ENCODE results near the gene TMCC3. TPM values are rescaled to one million over a fixed set of nuclear protein-coding genes. Genes with fewer than 3 reads are reported as not detected.

The TMCC3 gene
- total and polyA plus RNA-seq, 9 of the 15 experiments (the other 6 are each of a cell fraction or from before 2014, with no cell fraction given), result not detected

DNA sequence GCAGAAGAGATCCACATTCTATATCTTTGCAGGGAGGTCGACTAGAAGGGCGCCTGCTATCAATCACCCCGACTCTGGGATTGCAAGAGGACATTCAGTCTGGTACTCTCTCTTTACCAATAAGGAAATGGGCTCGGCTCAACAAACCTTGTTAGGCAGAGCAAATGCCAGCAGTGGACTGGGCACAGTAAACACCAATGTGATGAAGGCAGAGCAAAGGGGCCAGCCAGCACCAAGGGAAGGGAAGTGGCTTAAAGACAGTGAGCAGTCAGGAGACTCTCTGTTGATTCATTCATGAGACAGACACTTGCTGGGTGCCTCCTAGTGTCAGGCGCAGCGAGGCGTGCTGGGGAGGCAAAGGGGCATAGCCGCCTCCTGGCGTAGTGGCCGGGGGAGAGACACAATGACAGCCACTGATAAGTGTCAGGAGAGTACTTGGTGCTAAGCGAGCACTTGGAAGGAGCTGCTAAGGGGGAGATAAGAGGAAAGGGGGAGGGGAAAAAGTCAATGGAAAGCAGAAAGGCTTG lies 34.1 kb downstream of the TMCC3 start (continued):
- TF ChIP-seq, protein P1, sequence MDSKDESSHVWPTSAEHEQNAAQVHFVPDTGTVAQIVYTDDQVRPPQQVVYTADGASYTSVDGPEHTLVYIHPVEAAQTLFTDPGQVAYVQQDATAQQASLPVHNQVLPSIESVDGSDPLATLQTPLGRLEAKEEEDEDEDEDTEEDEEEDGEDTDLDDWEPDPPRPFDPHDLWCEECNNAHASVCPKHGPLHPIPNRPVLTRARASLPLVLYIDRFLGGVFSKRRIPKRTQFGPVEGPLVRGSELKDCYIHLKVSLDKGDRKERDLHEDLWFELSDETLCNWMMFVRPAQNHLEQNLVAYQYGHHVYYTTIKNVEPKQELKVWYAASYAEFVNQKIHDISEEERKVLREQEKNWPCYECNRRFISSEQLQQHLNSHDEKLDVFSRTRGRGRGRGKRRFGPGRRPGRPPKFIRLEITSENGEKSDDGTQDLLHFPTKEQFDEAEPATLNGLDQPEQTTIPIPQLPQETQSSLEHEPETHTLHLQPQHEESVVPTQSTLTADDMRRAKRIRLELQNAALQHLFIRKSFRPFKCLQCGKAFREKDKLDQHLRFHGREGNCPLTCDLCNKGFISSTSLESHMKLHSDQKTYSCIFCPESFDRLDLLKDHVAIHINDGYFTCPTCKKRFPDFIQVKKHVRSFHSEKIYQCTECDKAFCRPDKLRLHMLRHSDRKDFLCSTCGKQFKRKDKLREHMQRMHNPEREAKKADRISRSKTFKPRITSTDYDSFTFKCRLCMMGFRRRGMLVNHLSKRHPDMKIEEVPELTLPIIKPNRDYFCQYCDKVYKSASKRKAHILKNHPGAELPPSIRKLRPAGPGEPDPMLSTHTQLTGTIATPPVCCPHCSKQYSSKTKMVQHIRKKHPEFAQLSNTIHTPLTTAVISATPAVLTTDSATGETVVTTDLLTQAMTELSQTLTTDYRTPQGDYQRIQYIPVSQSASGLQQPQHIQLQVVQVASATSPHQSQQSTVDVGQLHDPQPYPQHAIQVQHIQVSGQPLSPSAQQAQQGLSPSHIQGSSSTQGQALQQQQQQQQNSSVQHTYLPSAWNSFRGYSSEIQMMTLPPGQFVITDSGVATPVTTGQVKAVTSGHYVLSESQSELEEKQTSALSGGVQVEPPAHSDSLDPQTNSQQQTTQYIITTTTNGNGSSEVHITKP (IDR thresholded peaks at IDR 0.05; ENCODE audit: partially characterized antibody), result no peak
- TF ChIP-seq NFIX (CRISPR knock-in tag; IDR thresholded peaks at IDR 0.05; ENCODE audit: low read depth) (no peak), ZNF76 (CRISPR knock-in tag; IDR thresholded peaks at IDR 0.05; ENCODE audit: borderline replicate concordance) (no peak), MCM7 (IDR thresholded peaks at IDR 0.05) (no peak), OTX1 (CRISPR knock-in tag; IDR thresholded peaks at IDR 0.05) (no peak), ZNF184 (CRISPR knock-in tag; IDR thresholded peaks at IDR 0.05) (no peak), JUN (IDR thresholded peaks at IDR 0.05; ENCODE audit: borderline replicate concordance, low read depth, low read length) (no peak), JUN (CRISPR knock-in tag; IDR thresholded peaks at IDR 0.05; ENCODE audit: borderline replicate concordance) (no peak), HDAC3 (IDR thresholded peaks at IDR 0.05; ENCODE audit: borderline replicate concordance, partially characterized antibody) (peak; percentile 51), ZNF589 (CRISPR knock-in tag; IDR thresholded peaks at IDR 0.05; ENCODE audit: low read depth) (no peak), SMARCA5 (IDR thresholded peaks at IDR 0.05) (peak; percentile 47; the same call in 1 of the 2 replicates), RBM39 (optimal IDR thresholded peaks at IDR 0.05; ENCODE audit: low read depth, low read length) (no peak), SAFB (IDR thresholded peaks at IDR 0.05; ENCODE audit: borderline replicate concordance, low read depth, low read length) (no peak), BRF1 (IDR thresholded peaks at IDR 0.05; ENCODE audit: borderline replicate concordance, extremely low read depth, insufficient read length) (no peak), CTBP1 (IDR thresholded peaks at IDR 0.05; ENCODE audit: borderline replicate concordance) (peak; percentile 23; the same call in 1 of the 2 replicates)
- TF ChIP-seq, protein P2, sequence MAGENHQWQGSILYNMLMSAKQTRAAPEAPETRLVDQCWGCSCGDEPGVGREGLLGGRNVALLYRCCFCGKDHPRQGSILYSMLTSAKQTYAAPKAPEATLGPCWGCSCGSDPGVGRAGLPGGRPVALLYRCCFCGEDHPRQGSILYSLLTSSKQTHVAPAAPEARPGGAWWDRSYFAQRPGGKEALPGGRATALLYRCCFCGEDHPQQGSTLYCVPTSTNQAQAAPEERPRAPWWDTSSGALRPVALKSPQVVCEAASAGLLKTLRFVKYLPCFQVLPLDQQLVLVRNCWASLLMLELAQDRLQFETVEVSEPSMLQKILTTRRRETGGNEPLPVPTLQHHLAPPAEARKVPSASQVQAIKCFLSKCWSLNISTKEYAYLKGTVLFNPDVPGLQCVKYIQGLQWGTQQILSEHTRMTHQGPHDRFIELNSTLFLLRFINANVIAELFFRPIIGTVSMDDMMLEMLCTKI (IDR thresholded peaks at IDR 0.05; ENCODE audit: partially characterized antibody), result no peak
- TF ChIP-seq, protein P3, sequence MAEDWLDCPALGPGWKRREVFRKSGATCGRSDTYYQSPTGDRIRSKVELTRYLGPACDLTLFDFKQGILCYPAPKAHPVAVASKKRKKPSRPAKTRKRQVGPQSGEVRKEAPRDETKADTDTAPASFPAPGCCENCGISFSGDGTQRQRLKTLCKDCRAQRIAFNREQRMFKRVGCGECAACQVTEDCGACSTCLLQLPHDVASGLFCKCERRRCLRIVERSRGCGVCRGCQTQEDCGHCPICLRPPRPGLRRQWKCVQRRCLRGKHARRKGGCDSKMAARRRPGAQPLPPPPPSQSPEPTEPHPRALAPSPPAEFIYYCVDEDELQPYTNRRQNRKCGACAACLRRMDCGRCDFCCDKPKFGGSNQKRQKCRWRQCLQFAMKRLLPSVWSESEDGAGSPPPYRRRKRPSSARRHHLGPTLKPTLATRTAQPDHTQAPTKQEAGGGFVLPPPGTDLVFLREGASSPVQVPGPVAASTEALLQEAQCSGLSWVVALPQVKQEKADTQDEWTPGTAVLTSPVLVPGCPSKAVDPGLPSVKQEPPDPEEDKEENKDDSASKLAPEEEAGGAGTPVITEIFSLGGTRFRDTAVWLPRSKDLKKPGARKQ (CRISPR knock-in tag; IDR thresholded peaks at IDR 0.05), result no peak
- TF ChIP-seq, protein P4, sequence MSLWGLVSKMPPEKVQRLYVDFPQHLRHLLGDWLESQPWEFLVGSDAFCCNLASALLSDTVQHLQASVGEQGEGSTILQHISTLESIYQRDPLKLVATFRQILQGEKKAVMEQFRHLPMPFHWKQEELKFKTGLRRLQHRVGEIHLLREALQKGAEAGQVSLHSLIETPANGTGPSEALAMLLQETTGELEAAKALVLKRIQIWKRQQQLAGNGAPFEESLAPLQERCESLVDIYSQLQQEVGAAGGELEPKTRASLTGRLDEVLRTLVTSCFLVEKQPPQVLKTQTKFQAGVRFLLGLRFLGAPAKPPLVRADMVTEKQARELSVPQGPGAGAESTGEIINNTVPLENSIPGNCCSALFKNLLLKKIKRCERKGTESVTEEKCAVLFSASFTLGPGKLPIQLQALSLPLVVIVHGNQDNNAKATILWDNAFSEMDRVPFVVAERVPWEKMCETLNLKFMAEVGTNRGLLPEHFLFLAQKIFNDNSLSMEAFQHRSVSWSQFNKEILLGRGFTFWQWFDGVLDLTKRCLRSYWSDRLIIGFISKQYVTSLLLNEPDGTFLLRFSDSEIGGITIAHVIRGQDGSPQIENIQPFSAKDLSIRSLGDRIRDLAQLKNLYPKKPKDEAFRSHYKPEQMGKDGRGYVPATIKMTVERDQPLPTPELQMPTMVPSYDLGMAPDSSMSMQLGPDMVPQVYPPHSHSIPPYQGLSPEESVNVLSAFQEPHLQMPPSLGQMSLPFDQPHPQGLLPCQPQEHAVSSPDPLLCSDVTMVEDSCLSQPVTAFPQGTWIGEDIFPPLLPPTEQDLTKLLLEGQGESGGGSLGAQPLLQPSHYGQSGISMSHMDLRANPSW (CRISPR knock-in tag; IDR thresholded peaks at IDR 0.05), result no peak

Data from K562 (cell line).